SK-N-SH (cell line): Measurements from ENCODE around the gene ADAMTSL1.

Experiments
- CTCF ChIP-seq: fragments of 200-600 bp; sonication (generic); IDR thresholded peaks from 2 replicates; pipeline ENCODE4 v1.6.1; 2017; ENCODE audit warnings: antibody characterized with exemption, mild to moderate bottlenecking, moderate library complexity
- EP300 ChIP-seq, 2 experiments: IDR thresholded peaks; 2 replicates each; pipeline versions ENCODE4 v1.4.0 to v1.6.1; 2012; ENCODE audit warnings: borderline replicate concordance in 1 of 2, low read depth in 1 of 2, low read length in 1 of 2
- EZH2phosphoT487 ChIP-seq: fragments of 200-600 bp; sonication (generic); IDR thresholded peaks from 2 replicates; pipeline ENCODE4 v1.6.1; 2017; ENCODE audit warnings: low read depth, mixed run types, mild to moderate bottlenecking, antibody characterized with exemption, moderate library complexity, borderline replicate concordance
- FOXJ3 ChIP-seq: sonication (generic); formaldehyde crosslinking; IDR thresholded peaks from 2 replicates; pipeline ENCODE4 v1.5.1; 2020; ENCODE audit warnings: mild to moderate bottlenecking, missing genetic modification reagents
- JUND ChIP-seq: IDR thresholded peaks from 2 replicates; pipeline ENCODE4 v1.4.0; 2012
- MAX ChIP-seq: IDR thresholded peaks from 2 replicates; pipeline ENCODE4 v1.4.0; 2012; ENCODE audit warnings: low read depth
- RAD21 ChIP-seq: IDR thresholded peaks from 2 replicates; pipeline ENCODE4 v1.6.1; 2012; ENCODE audit warnings: mild to moderate bottlenecking, low read length
- RCOR1 ChIP-seq: fragments of 150-350 bp; IDR thresholded peaks from 2 replicates; pipeline ENCODE4 v1.6.1; 2017; ENCODE audit warnings: antibody characterized with exemption, low read length
- RFX5 ChIP-seq: IDR thresholded peaks from 2 replicates; pipeline ENCODE4 v1.6.1; 2012; ENCODE audit warnings: mild to moderate bottlenecking, improper control_type of control experiment, low read length
- TAF1 ChIP-seq: IDR thresholded peaks from 2 replicates; pipeline ENCODE4 v1.6.1; 2012; ENCODE audit warnings: low read depth, mild to moderate bottlenecking, low read length, moderate library complexity, borderline replicate concordance
- USF1 ChIP-seq: IDR thresholded peaks from 2 replicates; pipeline ENCODE4 v1.4.0; 2012; ENCODE audit warnings: low read depth, borderline replicate concordance

GRCh38 chr9:18905028-18905882 is 431.3 kb downstream of the ADAMTSL1 start:
- no peak for TF ChIP-seq EZH2phosphoT487
- no peak for TF ChIP-seq RFX5
- TF ChIP-seq CTCF: no peak
- TF ChIP-seq TAF1: no peak
- TF ChIP-seq JUND: peak; percentile 59
- no peak for TF ChIP-seq RAD21
- TF ChIP-seq EP300 (IDR thresholded peaks at IDR 0.05; ENCODE audit: borderline replicate concordance in 1 of 2, low read depth in 1 of 2, low read length in 1 of 2): no peak
- TF ChIP-seq FOXJ3 (CRISPR knock-in tag): no peak
- no peak for TF ChIP-seq RCOR1
- no peak for TF ChIP-seq MAX
- TF ChIP-seq USF1: no peak
